Medulla oblongata (tissue), 1 donor: ENCODE results near the gene COL6A5.

Experiments
- DNase-seq: peaks from one replicate; pipeline ENCODE4 v3.0.0-alpha.2; 2015; ENCODE audit errors: extremely low spot score

Gene COL6A5

GRCh38 chr3:130516645-130517512 lies 171.4 kb downstream of the COL6A5 start, which contains the start of gene COL6A6:
Gene COL6A6 (plus strand): TSS chr3:130517177. CDS start chr3:130560365, 43,188 bp downstream.
- DNase-seq: no peak

DNA sequence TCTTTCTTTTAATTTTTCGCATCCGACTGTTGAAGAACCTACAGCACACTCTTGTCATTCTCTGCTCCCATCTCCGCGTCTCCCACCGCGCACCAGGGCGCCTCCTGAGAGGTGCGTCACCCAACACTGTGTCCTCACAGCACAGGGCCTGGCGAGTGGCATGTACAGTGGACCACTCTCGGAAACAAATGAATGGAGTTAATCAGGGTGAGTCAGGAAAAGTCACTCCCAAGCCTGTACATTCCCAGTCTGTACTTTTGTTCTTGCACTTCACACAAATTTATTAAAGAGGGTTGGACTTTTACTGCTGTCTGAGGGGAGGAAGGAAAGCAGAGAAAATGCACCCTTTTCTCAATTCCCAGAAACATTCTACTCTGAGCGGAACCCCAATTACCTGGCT lies 172.1 kb downstream of the COL6A5 start:
- no peak for DNase-seq

DNA sequence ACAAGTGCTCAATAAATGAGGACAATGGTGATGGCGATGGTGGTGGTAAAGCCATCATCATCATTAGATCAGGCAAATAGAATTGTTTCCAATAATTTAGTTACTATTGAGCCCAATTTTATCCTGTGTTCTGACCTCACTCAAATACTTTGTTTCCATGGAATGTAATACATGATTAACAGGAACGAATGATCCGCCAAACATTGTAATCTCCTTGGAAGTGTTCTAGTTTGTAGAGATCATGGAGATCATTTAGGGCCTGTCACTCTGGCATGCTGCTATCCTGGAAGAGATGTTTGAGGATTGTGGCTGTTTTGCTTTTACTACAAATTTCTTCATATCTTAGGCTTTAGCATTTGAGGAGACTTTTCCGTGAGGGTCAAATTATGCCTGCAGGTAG lies 174.3 kb downstream of the COL6A5 start:
- DNase-seq: no peak

DNA sequence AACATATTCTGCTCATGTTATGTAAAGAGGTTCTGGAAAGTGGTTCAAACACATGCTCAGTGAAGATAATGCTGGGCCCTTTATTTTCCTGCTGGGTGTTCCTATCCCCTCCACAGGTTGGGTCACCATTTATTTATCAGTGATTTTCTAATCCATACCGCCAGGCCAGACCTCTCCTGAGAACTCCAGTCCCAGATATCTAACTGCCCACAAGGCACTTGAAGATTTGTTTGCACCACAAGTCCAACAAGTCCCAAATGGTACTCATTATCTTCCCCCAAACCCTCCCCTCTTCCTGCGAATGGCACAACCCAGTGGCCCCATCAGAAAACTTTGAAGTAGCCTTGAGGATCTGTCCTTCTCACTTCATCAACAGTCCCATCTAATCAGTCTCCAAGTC lies 176.9 kb downstream of the COL6A5 start:
- no peak for DNase-seq

- DNase-seq: no peak
These were observed 182.0 kb downstream of the COL6A5 start for GRCh38 chr3:130527426-130527825.

- DNase-seq: no peak
These were observed 182.6 kb downstream of the COL6A5 start for GRCh38 chr3:130528120-130528519.

- DNase-seq: no peak
These were observed 184.2 kb downstream of the COL6A5 start for GRCh38 chr3:130529486-130530215.

GRCh38 chr3:130533247-130533646 lies 187.8 kb downstream of the COL6A5 start:
- no peak for DNase-seq
